KBM-7 (cell line): ENCODE measurements around the gene DPPA4.
"Not testable (repeated sequence)": the region's sequence is repeated elsewhere in the genome, so short reads cannot be mapped to it uniquely, and the experiment has no call there.

Source experiments
- DNase-seq: peaks from one replicate; pipeline ENCODE4 v3.0.0-alpha.2; 2015
- in situ Hi-C: fragments of 300-500 bp; cut with MboI; formaldehyde crosslinking; loops from 2 replicates; pipeline ENCODE4 v1.14.3; 2020; ENCODE audit warnings: low sequenced_read_pairs, low pct_unique_long_range_greater_than_20kb, mixed read lengths

The DPPA4 gene

GRCh38 chr3:109337393-109337792 is at the start of gene DPPA4:
DPPA4 (minus strand) TSS chr3:109337546; CDS start chr3:109337517, 29 bp downstream.
- no peak for DNase-seq
- in situ Hi-C loops: no loop called here

- no peak for DNase-seq
- in situ Hi-C loops: no loop called here
Observed at GRCh38 chr3:109385442-109386318, 48.3 kb upstream of the DPPA4 start.

GRCh38 chr3:109384164-109384563 is 46.8 kb upstream of the DPPA4 start:
- in situ Hi-C loops: no loop called here
- no peak for DNase-seq

- in situ Hi-C loops: no loop called here
Observed at GRCh38 chr3:109382588-109382987, 45.2 kb upstream of the DPPA4 start.

GRCh38 chr3:109375975-109376374 is 38.6 kb upstream of the DPPA4 start:
- DNase-seq: no peak
- in situ Hi-C loops: no loop called here

More at GRCh38 chr3:109382588-109382987, 45.2 kb upstream of the DPPA4 start:
- DNase-seq: no peak

- in situ Hi-C loops, DNase-seq: not testable (repeated sequence)
Observed at GRCh38 chr3:109374434-109374833, 37.1 kb upstream of the DPPA4 start.

- in situ Hi-C loops: no loop called here
- DNase-seq: no peak
Observed at GRCh38 chr3:109373933-109374332, 36.6 kb upstream of the DPPA4 start.

GRCh38 chr3:109372639-109373038 is 35.3 kb upstream of the DPPA4 start:
- no peak for DNase-seq
- in situ Hi-C loops: no loop called here

GRCh38 chr3:109369510-109369909 is 32.2 kb upstream of the DPPA4 start:
- peak; percentile 4 for DNase-seq
- in situ Hi-C loops: no loop called here

- in situ Hi-C loops: no loop called here
Observed at GRCh38 chr3:109364088-109364487, 26.7 kb upstream of the DPPA4 start.

GRCh38 chr3:109363634-109364033 is 26.3 kb upstream of the DPPA4 start:
- no peak for DNase-seq
- in situ Hi-C loops: no loop called here

More at GRCh38 chr3:109364088-109364487, 26.7 kb upstream of the DPPA4 start:
- DNase-seq: no peak

- DNase-seq: no peak
- in situ Hi-C loops: no loop called here
Observed at GRCh38 chr3:109362823-109363222, 25.5 kb upstream of the DPPA4 start.

- in situ Hi-C loops, DNase-seq: not testable (repeated sequence)
Observed at GRCh38 chr3:109358809-109359208, 21.5 kb upstream of the DPPA4 start.

GRCh38 chr3:109356442-109357155 is 19.3 kb upstream of the DPPA4 start:
- DNase-seq: no peak
- in situ Hi-C loops: no loop called here

GRCh38 chr3:109355625-109356441 is 18.5 kb upstream of the DPPA4 start:
- no peak for DNase-seq
- in situ Hi-C loops: no loop called here

GRCh38 chr3:109353057-109353456 is 15.7 kb upstream of the DPPA4 start:
- in situ Hi-C loops: no loop called here
- DNase-seq: no peak

- in situ Hi-C loops: no loop called here
- no peak for DNase-seq
Observed at GRCh38 chr3:109351231-109351630, 13.9 kb upstream of the DPPA4 start.

- DNase-seq: no peak
- in situ Hi-C loops: no loop called here
Observed at GRCh38 chr3:109346770-109347295, 9.5 kb upstream of the DPPA4 start.

- in situ Hi-C loops: no loop called here
- no peak for DNase-seq
Observed at GRCh38 chr3:109346099-109346498, 8.8 kb upstream of the DPPA4 start.
